A673 (cell line): ENCODE data around the gene DLEU7.

Experiments
- CTCF ChIP-seq: fragments of 300-800, 200-600 bp; sonication (generic); conservative IDR thresholded peaks from 2 replicates; pipeline ENCODE4 v1.5.1; 2017; ENCODE audit warnings: low read depth, mild to moderate bottlenecking, antibody characterized with exemption, low read length, moderate library complexity, mixed read lengths
- EZH2 ChIP-seq: fragments of 200-600 bp; sonication (generic); IDR thresholded peaks from 2 replicates; pipeline ENCODE4 v1.6.1; 2017; ENCODE audit warnings: borderline replicate concordance, low read depth, mild to moderate bottlenecking, mixed read lengths, antibody characterized with exemption, low read length; ENCODE audit not compliant: poor library complexity, severe bottlenecking

- TF ChIP-seq CTCF = no peak
- TF ChIP-seq EZH2 = no peak
Measured at GRCh38 chr13:50867637-50867945, 24.1 kb upstream of the DLEU7 start.
